GM18867 (cell line): Measurements from ENCODE around the gene LRRC4C.

Experiments
- ATAC-seq: cut with Tn5 transposase; IDR thresholded peaks from one replicate; pipeline ENCODE4 v1.9.1; 2021; ENCODE audit warnings: mild to moderate bottlenecking, moderate library complexity; ENCODE audit not compliant: unreplicated experiment

Gene LRRC4C

DNA sequence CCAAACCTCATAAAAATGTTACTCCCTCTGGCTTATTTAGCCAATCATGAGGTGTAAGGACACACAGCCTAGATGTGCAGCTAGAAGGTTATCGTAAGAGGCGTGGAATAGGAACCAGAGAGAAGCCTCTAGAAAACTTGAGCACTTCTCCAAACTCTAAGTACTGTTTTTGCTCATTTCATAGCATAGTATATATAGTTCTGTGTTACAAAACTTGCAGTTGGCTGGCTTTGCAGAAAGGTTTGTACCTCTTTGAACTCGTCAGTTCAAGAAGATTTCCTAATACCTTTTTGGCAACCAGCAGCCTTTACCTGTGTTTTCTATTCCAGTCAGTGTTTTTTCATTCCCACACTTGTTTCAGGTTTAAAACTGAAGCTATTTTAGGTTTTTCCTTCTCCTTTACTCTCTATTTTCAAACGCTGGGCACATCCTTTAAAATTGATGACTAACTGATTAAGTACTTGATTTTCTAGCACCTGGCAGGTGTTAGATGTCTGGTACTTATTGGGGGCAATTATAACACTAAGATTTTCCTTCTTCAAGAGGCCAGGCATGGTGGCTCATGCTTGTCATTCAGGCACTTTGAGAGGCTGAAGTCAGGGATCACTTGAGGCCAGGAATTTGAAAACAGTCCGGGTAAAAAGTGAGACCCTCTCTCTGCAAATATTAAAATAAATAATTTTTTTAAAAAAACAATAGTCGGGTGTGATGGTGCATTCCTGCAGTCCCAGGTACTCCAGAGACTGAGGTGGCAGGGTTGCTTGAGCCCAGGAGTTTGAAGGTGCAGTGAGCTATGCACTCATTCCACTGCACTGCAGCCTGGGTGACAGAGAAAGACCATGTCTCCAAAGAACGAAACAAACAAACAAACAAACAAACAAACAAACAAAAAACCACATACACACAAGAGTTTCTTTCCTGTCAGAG lies 125.2 kb downstream of the LRRC4C start:
- no peak for ATAC-seq

DNA sequence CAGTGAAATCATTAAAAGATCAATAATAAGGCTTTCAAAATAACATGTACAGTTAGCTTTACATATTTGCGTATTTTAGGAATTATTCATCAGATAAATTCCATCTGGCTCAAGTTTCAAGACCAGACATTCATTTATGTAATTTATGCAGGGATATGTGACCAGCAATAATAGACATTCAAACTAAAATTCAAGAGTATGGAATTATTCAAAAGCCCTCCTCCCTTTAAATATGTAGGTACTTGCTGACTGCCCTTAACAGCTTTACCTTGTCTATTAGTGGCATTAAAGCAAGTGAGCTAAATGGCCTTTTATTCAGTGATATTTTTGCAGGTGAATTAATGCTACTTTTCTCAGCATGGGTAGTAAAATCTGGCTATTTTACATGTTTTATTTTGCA lies 126.1 kb downstream of the LRRC4C start:
- no peak for ATAC-seq

DNA sequence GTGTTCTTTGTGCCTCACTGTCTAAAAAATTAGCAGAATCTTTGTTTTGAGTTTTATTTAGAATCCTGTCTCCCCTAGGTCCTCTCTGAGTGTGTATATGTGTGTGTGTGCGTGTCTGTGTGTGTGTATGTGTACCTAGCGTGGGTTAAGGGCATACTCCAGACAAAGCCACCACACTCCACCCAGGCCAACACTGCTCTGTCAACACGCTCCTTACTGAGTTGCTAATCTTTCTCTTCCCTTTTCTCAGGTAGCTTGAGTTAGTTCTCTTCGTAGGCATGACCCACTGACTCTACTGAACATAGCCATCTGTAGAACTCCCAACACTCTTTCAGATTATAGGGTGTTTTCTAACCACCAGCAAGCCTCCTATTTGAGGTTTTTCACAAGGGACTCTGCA lies 131.1 kb downstream of the LRRC4C start:
- no peak for ATAC-seq

DNA sequence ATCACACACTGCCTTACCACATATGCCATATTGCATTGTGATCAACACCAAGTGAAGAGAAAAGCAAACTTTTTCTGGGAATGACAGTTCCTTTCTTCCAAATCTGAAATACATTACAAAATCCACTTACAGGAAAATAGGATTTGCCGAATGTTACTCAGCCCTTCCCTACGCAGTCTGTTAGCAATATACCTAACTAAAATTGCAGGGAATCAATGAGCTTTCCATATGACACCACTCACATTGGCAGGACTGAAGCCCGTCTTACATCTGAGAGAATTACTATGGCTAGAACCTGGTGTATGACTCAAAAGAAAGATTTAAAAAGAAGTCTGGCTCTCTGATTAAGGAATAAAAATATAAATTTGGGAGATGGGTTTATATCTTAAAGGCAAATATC lies 136.0 kb downstream of the LRRC4C start:
- ATAC-seq, result no peak

DNA sequence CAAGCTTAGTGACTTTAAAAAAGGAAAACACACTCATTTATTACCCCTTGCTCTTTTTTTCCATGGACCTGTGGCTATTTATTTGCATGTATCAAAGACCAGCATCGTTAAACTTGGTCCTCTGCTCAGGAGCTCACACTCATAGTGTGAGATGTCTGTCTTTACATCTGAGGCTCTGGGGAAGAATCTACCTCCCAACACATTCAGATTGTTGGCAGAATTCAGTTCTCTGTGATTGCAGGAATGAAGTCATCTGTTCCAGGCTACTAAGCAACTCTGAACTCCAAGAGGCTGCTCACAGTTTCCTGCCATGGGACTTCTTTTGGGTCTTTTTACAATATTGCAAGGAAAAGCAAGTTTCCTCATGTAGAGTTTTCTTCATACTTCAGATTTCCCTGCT lies 138.8 kb downstream of the LRRC4C start:
- ATAC-seq, result peak; percentile 43

DNA sequence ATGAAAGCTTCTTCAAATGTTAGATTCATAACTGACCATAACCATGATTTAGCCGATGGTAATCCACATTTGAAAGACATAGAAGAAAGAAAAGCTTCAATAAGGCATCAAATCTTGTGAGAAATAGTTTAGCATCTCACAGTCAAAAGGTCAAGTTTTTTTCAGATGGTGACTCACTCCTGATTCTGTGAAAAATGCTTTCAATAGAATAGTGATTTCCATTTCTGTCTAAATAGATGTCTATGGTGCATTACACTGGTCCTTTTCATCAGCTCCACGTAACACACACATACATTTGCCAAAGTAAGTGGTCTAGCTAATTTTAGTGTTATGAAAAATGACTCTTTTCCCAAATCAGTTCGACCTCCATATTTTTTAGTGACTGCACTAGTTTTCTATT lies 139.2 kb downstream of the LRRC4C start:
- ATAC-seq, result peak; percentile 76

DNA sequence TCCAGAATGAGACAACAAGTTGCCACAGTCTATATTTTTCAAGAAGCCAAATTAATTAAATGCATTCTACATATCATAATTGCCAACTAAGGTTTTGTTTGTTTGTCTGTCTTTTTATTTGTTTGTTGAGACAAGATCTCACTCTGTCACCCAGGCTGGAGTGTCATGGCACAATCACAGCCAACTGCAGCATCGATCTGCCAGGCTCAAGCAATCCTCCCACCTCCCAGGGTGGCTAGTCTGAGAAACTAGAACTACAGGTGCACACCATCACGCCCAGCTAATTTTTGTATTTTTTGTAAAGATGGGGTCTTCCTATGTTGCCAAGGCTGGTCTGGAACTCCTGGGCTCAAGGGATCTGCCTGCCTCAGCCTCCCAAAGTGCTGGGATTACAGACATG lies 140.0 kb downstream of the LRRC4C start:
- ATAC-seq, result no peak

DNA sequence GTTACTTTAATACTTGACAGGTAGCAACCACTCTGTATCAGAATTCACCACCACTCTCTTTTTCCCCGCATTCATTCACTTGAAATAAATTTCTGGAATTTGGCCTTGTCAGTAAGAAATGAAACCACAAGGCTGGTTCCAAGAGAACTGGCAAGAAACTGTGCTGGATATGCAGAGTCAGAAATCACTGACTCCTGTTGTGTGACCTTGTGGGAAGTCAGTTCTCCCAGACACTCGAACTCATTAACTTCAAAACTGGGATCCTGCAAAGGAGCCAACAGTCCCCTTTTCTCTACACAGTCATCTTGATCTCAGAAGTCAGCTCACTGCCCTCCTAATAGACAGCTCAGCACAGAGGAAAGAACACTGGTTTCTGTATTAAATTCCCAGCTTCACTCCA lies 142.7 kb downstream of the LRRC4C start:
- ATAC-seq, result no peak

DNA sequence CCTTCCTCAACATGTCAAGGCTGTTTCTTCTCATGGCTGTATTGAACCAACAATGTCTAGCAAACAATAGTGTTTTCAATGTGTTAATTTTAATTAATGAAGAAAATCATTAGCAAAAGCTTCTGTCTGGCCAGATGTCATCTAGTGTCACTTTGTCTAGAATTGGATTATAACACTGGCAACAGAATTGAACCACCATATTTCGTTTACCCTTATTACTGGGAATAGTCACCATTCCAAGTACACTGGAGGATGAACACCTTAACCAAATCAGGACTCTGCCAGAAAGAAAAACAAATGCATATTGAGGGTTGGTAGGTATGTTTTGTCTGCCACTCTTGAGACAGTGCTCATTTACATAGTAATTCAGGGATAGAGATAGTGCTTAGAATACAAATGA lies 146.2 kb downstream of the LRRC4C start:
- ATAC-seq, result no peak

DNA sequence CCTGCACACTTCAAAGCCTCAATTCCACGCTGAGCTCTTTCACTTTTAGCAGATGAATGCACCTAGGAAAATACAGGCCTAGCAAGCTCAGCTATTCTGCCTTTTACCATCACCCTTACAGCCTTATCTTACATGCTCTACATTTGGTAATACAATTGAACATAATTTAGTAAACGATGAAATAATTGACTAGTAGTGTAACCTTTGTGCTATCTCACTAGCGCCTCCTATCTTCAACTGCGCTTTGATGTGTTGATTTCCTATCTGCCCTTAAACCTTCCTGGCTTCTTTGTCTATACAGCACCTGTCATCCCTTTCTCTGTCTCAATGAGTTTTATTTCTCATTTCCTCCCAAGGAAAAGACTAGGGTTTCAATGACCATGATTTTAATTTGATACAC lies 149.7 kb downstream of the LRRC4C start:
- peak; percentile 23 for ATAC-seq

DNA sequence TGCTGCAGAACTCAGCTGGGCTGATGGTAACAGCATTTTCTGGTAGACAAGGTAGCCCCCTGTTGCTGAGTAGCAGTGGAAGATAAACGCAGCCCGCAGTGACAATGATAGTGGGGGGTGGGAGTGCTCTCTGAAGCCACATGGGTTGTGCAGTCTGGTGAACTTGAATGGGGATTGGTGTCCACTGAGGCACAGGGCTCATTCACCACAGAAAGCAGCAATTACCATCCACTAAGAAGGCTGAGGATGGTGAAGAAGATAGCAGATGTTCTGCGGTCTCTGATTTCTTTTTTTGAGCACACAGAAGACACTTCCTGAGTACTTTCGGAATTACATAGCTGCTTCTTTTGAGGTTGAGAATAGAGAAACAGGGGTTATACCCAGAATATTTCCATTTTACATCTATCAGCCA lies 150.3 kb downstream of the LRRC4C start:
- ATAC-seq, result peak; percentile 86

DNA sequence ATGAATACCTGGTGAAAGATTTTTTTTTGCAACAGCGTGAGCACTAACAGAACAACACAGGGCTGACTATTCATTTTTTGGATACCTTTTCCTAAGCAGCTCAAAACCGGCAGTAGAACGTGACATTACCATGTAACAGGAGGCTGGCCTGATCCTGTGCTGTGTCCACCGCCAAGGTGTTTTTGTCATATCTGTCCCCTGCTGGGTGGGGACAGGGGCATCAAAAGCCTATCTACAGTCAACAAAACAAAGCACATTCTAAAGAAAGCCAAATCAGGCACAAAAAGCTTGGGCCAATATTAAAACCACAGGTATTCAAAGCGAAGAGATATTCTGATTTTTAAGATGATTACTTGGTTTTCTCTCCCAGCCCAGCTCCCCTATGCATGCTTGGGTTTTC lies 151.2 kb downstream of the LRRC4C start:
- no peak for ATAC-seq

DNA sequence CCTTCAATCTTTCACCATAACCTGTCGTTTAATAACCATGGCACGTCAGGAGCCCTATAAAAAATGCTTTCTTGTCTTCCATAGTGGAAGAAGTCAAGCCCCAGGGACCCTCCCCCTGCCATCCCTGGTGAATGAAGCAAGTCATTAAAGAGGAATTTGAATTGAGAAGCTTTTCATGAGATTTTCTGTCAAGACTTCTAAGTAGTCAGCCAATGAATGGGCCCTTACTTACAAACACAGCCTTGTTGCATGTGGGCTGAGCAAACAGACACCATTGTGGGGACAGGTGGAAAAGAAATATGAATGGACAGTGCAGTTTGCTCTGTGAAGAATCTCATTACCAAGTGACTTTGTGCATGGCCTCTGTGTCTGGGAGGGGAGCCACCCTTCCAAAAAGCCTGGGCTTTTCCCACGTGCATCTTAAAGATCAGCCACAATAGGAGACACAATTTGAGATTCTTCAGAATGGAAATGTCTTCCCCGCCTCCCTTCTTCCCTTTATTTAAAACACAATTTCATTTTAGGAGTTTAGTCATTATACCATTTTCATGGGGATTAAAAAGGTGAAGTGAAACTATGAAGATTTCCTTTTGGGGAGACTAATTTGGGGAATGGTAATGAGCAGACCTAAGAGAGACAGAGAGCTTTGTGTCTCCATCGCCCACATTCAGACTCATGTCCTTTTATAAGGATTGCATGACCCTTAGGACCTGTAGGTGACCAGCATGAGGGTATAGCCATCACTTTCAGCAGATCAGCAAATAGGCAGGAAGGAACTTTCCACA lies 152.0 kb downstream of the LRRC4C start:
- ATAC-seq, result no peak

DNA sequence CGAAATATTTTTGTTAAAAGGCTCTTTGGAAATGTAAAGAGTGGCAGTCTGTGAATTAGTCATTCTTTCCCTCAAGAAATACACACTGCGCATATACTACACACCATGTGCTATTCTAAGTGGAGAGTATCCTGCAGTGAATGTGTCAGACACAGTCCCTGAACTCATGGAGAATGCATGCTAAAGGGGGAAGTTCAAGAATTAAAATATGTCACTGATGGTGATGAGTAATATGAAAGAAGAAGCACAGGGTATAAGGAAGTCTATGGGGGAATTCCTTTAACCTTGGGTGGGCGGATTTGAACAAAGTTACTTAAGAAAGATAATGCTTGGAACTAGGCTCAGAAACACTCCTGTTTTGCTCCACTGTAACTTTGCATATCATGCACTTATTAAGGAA lies 153.0 kb downstream of the LRRC4C start:
- ATAC-seq, result no peak

DNA sequence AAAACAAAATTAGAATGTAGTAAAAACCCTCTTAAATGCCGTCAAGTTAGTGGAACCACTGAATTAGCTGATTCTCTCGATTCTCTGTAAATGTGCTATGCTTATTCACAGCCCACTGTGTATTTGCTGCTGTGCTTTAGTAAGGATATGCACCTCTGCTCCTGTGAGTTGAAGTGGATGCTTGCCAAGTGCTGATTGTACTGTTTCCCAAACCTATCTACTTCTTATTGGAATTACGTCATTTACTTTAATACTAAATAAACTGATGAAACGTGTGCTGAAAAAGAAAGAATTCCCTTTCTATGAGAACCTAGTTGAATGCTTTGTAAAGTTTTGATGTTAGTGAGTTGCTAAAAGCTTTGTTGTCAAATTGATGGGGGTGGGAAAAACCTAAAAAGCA lies 158.4 kb downstream of the LRRC4C start:
- no peak for ATAC-seq

DNA sequence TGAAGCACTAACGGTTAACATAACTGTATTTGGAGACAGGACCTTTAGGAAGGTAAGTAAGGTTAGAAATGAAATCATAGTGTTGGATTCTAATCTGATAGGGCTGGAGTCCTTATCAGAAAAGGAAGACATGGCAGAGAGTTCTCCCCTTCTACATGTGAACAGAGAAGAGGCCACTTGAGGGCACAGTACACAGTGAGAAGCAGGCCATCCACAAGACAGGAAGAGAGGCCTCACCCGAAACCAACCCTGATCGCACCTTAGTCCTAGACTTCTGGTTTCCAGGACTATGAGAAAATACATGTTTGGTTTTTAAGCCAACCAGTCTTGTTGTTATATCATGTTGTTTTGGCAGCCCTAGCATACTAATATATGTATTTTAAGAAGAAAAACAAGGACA lies 170.0 kb downstream of the LRRC4C start:
- ATAC-seq, result peak; percentile 98

DNA sequence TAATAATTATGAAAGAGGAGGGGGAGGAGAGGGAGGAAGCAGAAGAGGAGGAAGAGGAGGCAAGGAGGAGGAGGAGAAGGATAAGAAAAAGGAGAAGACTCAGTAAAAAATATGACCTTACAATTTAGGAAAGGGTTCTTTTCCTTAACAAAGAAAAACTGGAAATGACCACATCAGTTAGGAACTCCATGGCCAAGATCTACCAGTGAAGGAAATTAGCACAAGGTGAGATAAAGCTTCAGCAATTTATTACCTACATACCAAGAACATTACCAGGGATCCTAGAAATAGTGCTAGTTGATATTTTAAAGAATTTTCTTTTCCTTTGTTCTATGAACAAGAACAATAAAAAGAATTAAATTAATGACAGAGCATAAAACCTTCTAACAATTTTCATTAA lies 172.7 kb downstream of the LRRC4C start:
- no peak for ATAC-seq

DNA sequence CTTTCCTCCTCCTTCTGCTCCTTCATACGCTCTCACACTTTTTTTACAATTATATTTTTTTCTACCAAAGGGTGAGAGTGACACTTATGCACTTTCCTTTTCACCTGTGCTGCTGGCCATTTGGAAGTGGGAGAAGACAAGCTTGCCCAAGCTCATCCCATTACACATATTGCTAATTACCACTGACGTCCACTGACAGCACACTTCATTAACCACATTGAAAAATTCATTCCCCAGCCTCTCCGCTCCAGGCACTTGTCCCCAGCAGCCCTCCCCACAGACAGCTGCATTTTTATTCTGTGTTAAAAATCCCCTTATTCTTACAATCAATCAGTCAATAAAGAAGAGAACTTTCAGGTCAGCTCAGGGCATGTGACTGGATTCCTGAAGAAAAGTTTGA lies 175.1 kb downstream of the LRRC4C start:
- no peak for ATAC-seq

DNA sequence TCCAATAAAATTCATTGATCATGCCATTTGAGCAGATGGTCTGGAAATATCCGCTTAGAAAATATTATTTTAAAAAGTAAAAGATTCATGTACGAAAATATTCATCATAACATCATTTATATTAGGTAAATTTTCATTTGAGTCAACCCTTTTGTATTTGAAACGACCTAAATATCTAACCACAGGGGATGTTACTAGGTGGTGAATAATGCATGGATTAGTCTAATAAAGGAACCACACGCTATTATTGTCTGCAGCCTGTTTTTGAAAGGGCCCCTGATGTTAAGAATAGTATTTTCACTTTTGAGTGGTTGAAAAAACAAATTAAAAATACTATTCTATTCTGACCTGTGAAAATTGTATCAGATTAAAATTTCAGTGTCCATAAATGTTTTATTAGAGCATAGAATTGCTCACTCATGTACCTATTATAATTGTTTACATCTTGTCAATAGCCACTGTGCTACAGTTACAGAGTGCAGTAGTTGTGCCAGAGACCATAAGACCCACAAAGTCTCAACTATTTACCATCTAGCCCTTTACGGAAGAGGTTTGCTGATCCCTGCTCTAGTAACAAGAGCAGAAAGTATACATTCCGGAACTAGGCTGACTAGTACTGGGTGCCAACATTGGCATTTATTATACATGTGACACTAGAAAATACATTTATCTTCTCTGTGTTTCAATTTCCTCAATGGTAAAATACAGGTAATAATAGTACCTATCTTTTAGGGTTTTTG lies 176.1 kb downstream of the LRRC4C start:
- ATAC-seq, result no peak

DNA sequence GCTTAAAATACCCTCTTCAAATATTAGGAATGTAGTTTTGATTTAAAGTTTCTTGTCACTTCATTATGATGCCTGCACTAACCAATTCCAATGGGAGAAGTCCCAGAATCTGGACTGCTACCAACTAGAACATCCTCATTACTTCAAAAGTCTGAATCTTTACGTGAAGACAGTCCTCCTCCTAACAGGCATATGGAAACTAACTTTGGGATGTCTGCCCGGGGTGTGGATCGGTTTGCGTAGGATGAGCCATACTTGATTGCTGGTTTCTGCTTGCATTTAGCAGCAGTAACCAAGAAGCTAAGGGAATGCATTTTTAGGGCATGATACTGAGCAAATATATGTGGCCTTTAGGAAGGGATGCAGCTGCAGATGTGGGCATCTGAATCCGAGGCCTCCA lies 177.1 kb downstream of the LRRC4C start:
- no peak for ATAC-seq

DNA sequence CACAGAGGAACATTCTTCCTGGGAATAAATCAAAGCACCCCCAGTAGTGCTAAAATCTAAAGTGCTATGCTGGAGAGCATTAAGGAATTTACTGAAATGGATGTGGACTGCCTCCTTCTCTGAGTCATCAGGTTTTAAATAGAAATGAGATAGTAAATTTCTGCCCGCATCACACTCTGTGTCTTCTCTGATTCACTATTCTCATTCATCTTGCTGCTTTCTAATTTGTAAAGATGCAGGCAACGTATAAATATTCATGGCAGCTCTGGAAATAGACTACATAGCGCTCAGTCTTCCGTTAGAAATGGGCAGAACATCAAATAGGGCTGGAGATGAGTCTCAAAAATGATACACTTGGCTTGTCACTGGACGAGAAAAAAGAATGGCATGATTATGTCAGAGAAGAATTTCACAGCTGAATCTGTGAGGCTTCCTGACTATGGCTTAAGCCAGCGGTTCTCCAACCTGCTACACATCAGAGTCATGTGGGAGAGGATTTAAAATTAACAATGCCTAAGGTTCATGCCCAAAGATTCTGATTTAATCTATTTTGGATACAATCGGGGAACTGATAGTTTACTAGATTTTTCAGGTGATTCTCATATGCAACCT lies 178.2 kb downstream of the LRRC4C start:
- no peak for ATAC-seq
